Endothelial cell of umbilical vein (primary cell): ENCODE data around the gene TMEM62. TPM values are rescaled to one million over a fixed set of nuclear protein-coding genes. Genes with fewer than 3 reads are reported as not detected.

ENCODE experiments used
- BruUV-seq: library from RNA; stranded (reverse); fragments of 400-500 nt; replicated peaks from 2 replicates; lab custom pipeline; 2021; lab: Mats Ljungman, UMichigan
- CTCF ChIA-PET: fragments of 300-600, 350-600 bp; sonication (Branson Sonifier 250); formaldehyde crosslinking; loops from one replicate; lab custom pipeline; 2021; ENCODE audit warnings: antibody characterized with exemption, inconsistent platforms; lab: Charles Lee
- POLR2A ChIA-PET: fragments of 300-600, 350-600 bp; sonication (Branson Sonifier 250); formaldehyde crosslinking; loops from one replicate; lab custom pipeline; 2021; ENCODE audit warnings: antibody characterized with exemption, inconsistent platforms; lab: Charles Lee
- DNase-seq: peaks from one replicate; pipeline ENCODE4 v3.0.0-alpha.2; 2011; ENCODE audit warnings: low read depth, low spot score
- FAIRE-seq: peaks from 2 replicates; lab custom pipeline; 2011; peaks lifted over from hg19 to GRCh38; lab: Jason Lieb, UNC
- H2AFZ ChIP-seq: 2 replicates; pipeline ENCODE4 v1.6.0; 2012; ENCODE audit warnings: low read depth, low read length, control low read depth, inconsistent platforms
- H3K27ac ChIP-seq: 2 replicates; pipeline ENCODE4 v1.5.1; 2011; ENCODE audit warnings: low read depth, mild to moderate bottlenecking, control low read depth, low read length, moderate library complexity; ENCODE audit not compliant: insufficient read depth
- H3K27me3 ChIP-seq, 2 experiments: 2 replicates each; pipeline versions ENCODE4 v1.6.0 to v1.6.1; 2011; ENCODE audit warnings: low read length in 2 of 2, mixed read lengths in 1 of 2; ENCODE audit not compliant: control insufficient read depth in 2 of 2, insufficient read depth in 2 of 2
- H3K36me3 ChIP-seq, 2 experiments: 2 replicates in 1 of 2; 3 replicates in 1 of 2; pipeline ENCODE4 v1.5.1; 2011; ENCODE audit warnings: low read length in 2 of 2, mild to moderate bottlenecking in 1 of 2, moderate library complexity in 1 of 2; ENCODE audit not compliant: control insufficient read depth in 2 of 2, insufficient read depth in 2 of 2; ENCODE audit errors: extremely low read depth in 1 of 2
- H3K4me1 ChIP-seq: 3 replicates; pipeline ENCODE4 v1.5.1; 2011; ENCODE audit warnings: mild to moderate bottlenecking, low read length; ENCODE audit not compliant: control insufficient read depth, insufficient read depth; ENCODE audit errors: extremely low read depth
- H3K4me2 ChIP-seq: 2 replicates; pipeline ENCODE4 v1.6.1; 2011; ENCODE audit warnings: low read length, control low read depth, mixed read lengths; ENCODE audit not compliant: insufficient read depth
- H3K4me3 ChIP-seq, 3 experiments: fragments of 200-600 bp in 1 of 3; sonication (generic), shearing (Covaris generic) in 1 of 3; replicated peaks in 1 of 3; 2 replicates each; pipeline ENCODE4 v1.5.1; 2011 to 2016; ENCODE audit warnings: control low read depth in 3 of 3, low read length in 3 of 3, mild to moderate bottlenecking in 2 of 3, inconsistent platforms in 1 of 3, low read depth in 1 of 3, moderate library complexity in 1 of 3; ENCODE audit not compliant: insufficient read depth in 1 of 3
- H3K79me2 ChIP-seq: 2 replicates; pipeline ENCODE4 v1.6.0; 2012; ENCODE audit warnings: low read length, inconsistent platforms; ENCODE audit not compliant: control insufficient read depth, insufficient read depth
- H3K9ac ChIP-seq: replicated peaks from 2 replicates; pipeline ENCODE3; 2011; ENCODE audit warnings: low read length, control low read depth; ENCODE audit not compliant: insufficient read depth; ENCODE audit errors: extremely low read depth
- H3K9me1 ChIP-seq: replicated peaks from 3 replicates; pipeline ENCODE4 v1.6.0; 2011; ENCODE audit warnings: mild to moderate bottlenecking, low read length; ENCODE audit not compliant: control insufficient read depth, insufficient read depth; ENCODE audit errors: extremely low read depth
- H3K9me3 ChIP-seq: replicated peaks from 2 replicates; pipeline ENCODE4 v1.5.1; 2012; ENCODE audit warnings: low read length, inconsistent platforms; ENCODE audit not compliant: control insufficient read depth, insufficient read depth
- H4K20me1 ChIP-seq: replicated peaks from 2 replicates; pipeline ENCODE3; 2011; ENCODE audit warnings: mild to moderate bottlenecking, low read length; ENCODE audit not compliant: control insufficient read depth, insufficient read depth; ENCODE audit errors: extremely low read depth
- CTCF ChIP-seq, 2 donors: IDR thresholded peaks; 1 replicate in 1 of 2; 2 replicates in 1 of 2; pipeline ENCODE4 v1.5.1; 2011; ENCODE audit warnings: low read length in 2 of 2, mild to moderate bottlenecking in 2 of 2, moderate library complexity in 2 of 2, control low read depth in 1 of 2, inconsistent platforms in 1 of 2, low read depth in 1 of 2; ENCODE audit not compliant: insufficient read depth in 1 of 2; ENCODE audit errors: extremely low read depth in 1 of 2
- dilution Hi-C: fragments of 300-500 bp; cut with MboI; formaldehyde crosslinking; loops from one replicate; pipeline ENCODE4 v1.15.0; 2019; ENCODE audit warnings: low sequenced_read_pairs; ENCODE audit not compliant: extremely low pct_ligation_motif_present
- intact Hi-C: fragments of 100-400 bp; cut with micrococcal nuclease; formaldehyde crosslinking; loops from one replicate; pipeline ENCODE4 v1.10.0; 2022
- polyA plus RNA-seq, 4 experiments: library from polyadenylated mRNA; depleted of rRNA in 3 of 4; stranded (reverse) in 3 of 4; unstranded in 1 of 4; fragments of >200 nt; gene quantifications; 2 replicates each; pipeline versions ENCODE4 v1.2.1 to v1.2.3, GENCODE V29; 2011 to 2012; ENCODE audit warnings: missing spikeins in 1 of 4
- total RNA-seq: library from RNA; stranded (reverse); gene quantifications from 2 replicates; pipeline ENCODE4 v1.2.3, GENCODE V29; 2021
- TF ChIP-seq, protein P1 (sequence below): IDR thresholded peaks from 2 replicates; pipeline ENCODE4 v1.6.1; 2011; ENCODE audit not compliant: insufficient read depth, insufficient read length

Gene TMEM62
- total and polyA plus RNA-seq, 2 donors (not counting 3 experiments of a cell fraction or from before 2014, with no cell fraction given) = 10.4 to 22.2 TPM

DNA sequence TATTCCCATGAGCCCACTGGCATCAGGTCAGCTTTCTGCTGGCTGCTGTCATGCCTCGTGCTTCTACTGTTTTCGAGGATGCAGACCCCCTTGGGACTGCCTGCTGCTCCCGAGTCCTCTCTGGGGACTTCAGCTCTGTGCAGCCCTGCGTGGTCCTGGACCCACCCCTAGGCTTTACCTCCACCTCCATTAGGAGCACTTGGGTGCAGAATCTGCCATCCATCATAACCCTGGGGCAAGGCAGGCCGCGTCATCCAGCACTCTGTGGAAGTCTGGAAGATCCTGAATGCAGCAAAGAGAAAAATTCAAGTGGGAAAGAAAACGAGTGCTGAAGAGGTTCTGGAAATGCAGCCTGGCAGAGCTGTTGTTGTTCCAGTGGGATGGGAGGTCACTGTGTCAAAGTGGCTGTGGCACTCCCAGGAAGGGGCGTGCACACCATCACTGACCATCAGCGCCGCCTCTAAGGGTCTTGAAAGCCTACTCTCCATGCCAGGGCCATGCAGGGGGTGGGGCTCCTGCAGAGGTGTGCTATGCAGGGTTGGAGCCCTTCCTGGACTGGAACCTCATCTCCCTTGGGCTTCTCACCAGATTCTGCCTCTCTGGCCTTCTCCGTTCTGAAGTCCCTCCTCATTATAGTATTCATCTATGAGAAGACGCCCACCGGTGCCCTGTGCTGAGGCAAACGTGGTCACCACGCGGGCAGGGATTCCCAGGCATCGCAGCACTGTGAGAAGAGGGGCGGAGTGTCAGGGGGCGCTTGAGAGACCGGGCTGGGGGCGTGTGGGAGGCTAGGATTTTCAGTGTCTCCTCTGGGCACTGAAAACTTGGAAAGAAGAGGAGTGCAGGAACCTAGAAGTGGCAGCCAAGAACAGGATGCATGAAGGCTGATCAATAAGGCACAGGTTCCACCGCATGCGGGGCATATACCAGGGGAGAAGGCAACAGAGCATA, 74.9 kb downstream of the TMEM62 start:
- POLR2A ChIA-PET = no interaction called here
- Histone ChIP-seq H2AFZ (no peak overlapping the region), H3K9ac (no peak overlapping the region), H3K27me3 (peaks cover 9 to 23% of the 10 kb centered on the region in 2 experiments), H3K4me2 (no peak overlapping the region), H4K20me1 (no peaks in the 10 kb centered on the region), H3K79me2 (no peaks in the 10 kb centered on the region), H3K27ac (no peak overlapping the region), H3K36me3 (no peaks in the 10 kb centered on the region), H3K9me3 (no peaks in the 10 kb centered on the region), H3K4me1 (no peaks in the 10 kb centered on the region), H3K4me3 (no peak overlapping the region), H3K9me1 (no peaks in the 10 kb centered on the region)
- no TSS peak for BruUV-seq
- dilution Hi-C loops = no loop called here
- intact Hi-C loops = loop anchor here (10.0 kb wide), 1 partner anchor 504 kb away; no protein-coding TSS in a partner anchor
- TF ChIP-seq CTCF (IDR thresholded peaks at IDR 0.05; ENCODE audit: extremely low read depth in 1 of 2, insufficient read depth in 1 of 2, low read depth in 1 of 2, low read length in 2 of 2) = no peak
- TF ChIP-seq, protein P1, sequence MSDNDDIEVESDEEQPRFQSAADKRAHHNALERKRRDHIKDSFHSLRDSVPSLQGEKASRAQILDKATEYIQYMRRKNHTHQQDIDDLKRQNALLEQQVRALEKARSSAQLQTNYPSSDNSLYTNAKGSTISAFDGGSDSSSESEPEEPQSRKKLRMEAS = no peak
- FAIRE-seq = no peak
- CTCF ChIA-PET = interaction anchor here (0.6 to 3.0 kb wide), 7 partner anchors 15 to 79 kb away, joined by 3 to 40 read pairs (median 5); partner anchors contain the start of gene CCNDBP1
- DNase-seq = no peak
